HepG2 (cell line): Measurements from ENCODE around the gene STK11. TPM values are rescaled to one million over a fixed set of nuclear protein-coding genes. Genes with fewer than 3 reads are reported as not detected.

Experiments
- CBFB ChIP-seq: sonication (generic); formaldehyde crosslinking; IDR thresholded peaks from 2 replicates; pipeline ENCODE4 v1.4.0; 2020; ENCODE audit warnings: missing genetic modification reagents
- HBP1 ChIP-seq: IDR thresholded peaks from 2 replicates; pipeline ENCODE4 v1.6.1; 2016; ENCODE audit warnings: low read depth, control low read depth
- HCFC1 ChIP-seq: fragments of 150-350 bp; IDR thresholded peaks from 2 replicates; pipeline ENCODE4 v1.6.1; 2014; ENCODE audit warnings: low read depth, low read length
- HDAC1 ChIP-seq: sonication (generic); formaldehyde crosslinking; IDR thresholded peaks from 2 replicates; pipeline ENCODE4 v1.5.1; 2020; ENCODE audit warnings: mild to moderate bottlenecking, missing genetic modification reagents
- HDAC2 ChIP-seq: sonication (generic); formaldehyde crosslinking; IDR thresholded peaks from 2 replicates; pipeline ENCODE4 v1.4.0; 2020; ENCODE audit warnings: missing genetic modification reagents
- PHF21A ChIP-seq: sonication (generic); formaldehyde crosslinking; IDR thresholded peaks from 2 replicates; pipeline ENCODE4 v1.5.0; 2020; ENCODE audit warnings: mild to moderate bottlenecking, missing genetic modification reagents
- RELA ChIP-seq: sonication (generic); formaldehyde crosslinking; IDR thresholded peaks from 2 replicates; pipeline ENCODE4 v1.4.0; 2020; ENCODE audit warnings: missing genetic modification reagents
- SCMH1 ChIP-seq: sonication (generic); formaldehyde crosslinking; IDR thresholded peaks from 2 replicates; pipeline ENCODE4 v1.9.0; 2021; ENCODE audit warnings: missing genetic modification reagents, mild to moderate bottlenecking, borderline replicate concordance
- SKI ChIP-seq: fragments of 450-650 bp; IDR thresholded peaks from one replicate; pipeline ENCODE4 v1.6.1; 2018; ENCODE audit warnings: mild to moderate bottlenecking; ENCODE audit not compliant: partially characterized antibody
- TOPORS ChIP-seq: sonication (generic); formaldehyde crosslinking; IDR thresholded peaks from 2 replicates; pipeline ENCODE4 v1.8.0; 2023; ENCODE audit warnings: mild to moderate bottlenecking, missing genetic modification reagents
- YY1 ChIP-seq: IDR thresholded peaks from 2 replicates; pipeline ENCODE4 v1.6.1; 2011; ENCODE audit warnings: low read length, low read depth, moderate library complexity, mild to moderate bottlenecking; ENCODE audit not compliant: insufficient read depth, insufficient replicate concordance
- ZNF414 ChIP-seq: sonication (generic); formaldehyde crosslinking; IDR thresholded peaks from 2 replicates; pipeline ENCODE4 v1.5.0; 2020; ENCODE audit warnings: missing genetic modification reagents
- ZNF44 ChIP-seq: sonication (generic); formaldehyde crosslinking; IDR thresholded peaks from 2 replicates; pipeline ENCODE4 v1.5.1; 2020; ENCODE audit warnings: mild to moderate bottlenecking, missing genetic modification reagents
- ZNF703 ChIP-seq: sonication (generic); formaldehyde crosslinking; IDR thresholded peaks from 2 replicates; pipeline ENCODE4 v1.5.1; 2020; ENCODE audit warnings: missing genetic modification reagents, mild to moderate bottlenecking, moderate library complexity, borderline replicate concordance
- polyA plus RNA-seq, 8 experiments: library from polyadenylated mRNA; depleted of rRNA in 3 of 8; stranded (reverse) in 7 of 8; unstranded in 1 of 8; fragments of >200 nt; fragmentation: Illumina TruSeq in 4 of 8; extraction: Trizol in 4 of 8; gene quantifications; 2 replicates each; pipeline versions ENCODE4 v1.2.1 to v1.2.3, GENCODE V29; 2011 to 2016; ENCODE audit warnings: low read depth in 4 of 8, missing spikeins in 1 of 8, mixed read lengths in 1 of 8; ENCODE audit not compliant: insufficient read depth in 1 of 8
- total RNA-seq, 5 experiments: library from RNA; depleted of rRNA; stranded (reverse); fragments of >200 nt; fragmentation: Illumina TruSeq; extraction: Trizol; gene quantifications; 2 replicates each; pipeline ENCODE4 v1.2.3, GENCODE V29; 2016; ENCODE audit warnings: low read depth in 1 of 5
- TF ChIP-seq, protein P1 (sequence below): sonication (generic); formaldehyde crosslinking; IDR thresholded peaks from 2 replicates; pipeline ENCODE4 v1.5.0; 2020; ENCODE audit warnings: mild to moderate bottlenecking, missing genetic modification reagents, borderline replicate concordance
- TF ChIP-seq, protein P2 (sequence below): sonication (generic); formaldehyde crosslinking; IDR thresholded peaks from 2 replicates; pipeline ENCODE4 v1.5.0; 2020; ENCODE audit warnings: mild to moderate bottlenecking, low read depth, missing genetic modification reagents, borderline replicate concordance
- TF ChIP-seq, protein P3 (sequence below): sonication (generic); formaldehyde crosslinking; IDR thresholded peaks from 2 replicates; pipeline ENCODE4; 2020; ENCODE audit warnings: missing genetic modification reagents, mild to moderate bottlenecking, borderline replicate concordance
- TF ChIP-seq, protein P4 (sequence below): sonication (generic); formaldehyde crosslinking; IDR thresholded peaks from 2 replicates; pipeline ENCODE4 v1.8.1; 2023; ENCODE audit warnings: missing genetic modification reagents, inconsistent platforms, borderline replicate concordance

Gene STK11
- total and polyA plus RNA-seq, 2 of the 13 experiments (the other 11 are each of a cell fraction or from before 2014, with no cell fraction given), result 27.5 to 43.6 TPM

- TF ChIP-seq, protein P1, sequence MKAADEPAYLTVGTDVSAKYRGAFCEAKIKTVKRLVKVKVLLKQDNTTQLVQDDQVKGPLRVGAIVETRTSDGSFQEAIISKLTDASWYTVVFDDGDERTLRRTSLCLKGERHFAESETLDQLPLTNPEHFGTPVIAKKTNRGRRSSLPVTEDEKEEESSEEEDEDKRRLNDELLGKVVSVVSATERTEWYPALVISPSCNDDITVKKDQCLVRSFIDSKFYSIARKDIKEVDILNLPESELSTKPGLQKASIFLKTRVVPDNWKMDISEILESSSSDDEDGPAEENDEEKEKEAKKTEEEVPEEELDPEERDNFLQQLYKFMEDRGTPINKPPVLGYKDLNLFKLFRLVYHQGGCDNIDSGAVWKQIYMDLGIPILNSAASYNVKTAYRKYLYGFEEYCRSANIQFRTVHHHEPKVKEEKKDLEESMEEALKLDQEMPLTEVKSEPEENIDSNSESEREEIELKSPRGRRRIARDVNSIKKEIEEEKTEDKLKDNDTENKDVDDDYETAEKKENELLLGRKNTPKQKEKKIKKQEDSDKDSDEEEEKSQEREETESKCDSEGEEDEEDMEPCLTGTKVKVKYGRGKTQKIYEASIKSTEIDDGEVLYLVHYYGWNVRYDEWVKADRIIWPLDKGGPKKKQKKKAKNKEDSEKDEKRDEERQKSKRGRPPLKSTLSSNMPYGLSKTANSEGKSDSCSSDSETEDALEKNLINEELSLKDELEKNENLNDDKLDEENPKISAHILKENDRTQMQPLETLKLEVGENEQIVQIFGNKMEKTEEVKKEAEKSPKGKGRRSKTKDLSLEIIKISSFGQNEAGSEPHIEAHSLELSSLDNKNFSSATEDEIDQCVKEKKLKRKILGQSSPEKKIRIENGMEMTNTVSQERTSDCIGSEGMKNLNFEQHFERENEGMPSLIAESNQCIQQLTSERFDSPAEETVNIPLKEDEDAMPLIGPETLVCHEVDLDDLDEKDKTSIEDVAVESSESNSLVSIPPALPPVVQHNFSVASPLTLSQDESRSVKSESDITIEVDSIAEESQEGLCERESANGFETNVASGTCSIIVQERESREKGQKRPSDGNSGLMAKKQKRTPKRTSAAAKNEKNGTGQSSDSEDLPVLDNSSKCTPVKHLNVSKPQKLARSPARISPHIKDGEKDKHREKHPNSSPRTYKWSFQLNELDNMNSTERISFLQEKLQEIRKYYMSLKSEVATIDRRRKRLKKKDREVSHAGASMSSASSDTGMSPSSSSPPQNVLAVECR, result peak; percentile 86; the same call in 1 of the 2 replicates
- TF ChIP-seq HBP1 (CRISPR knock-in tag) (no peak), HDAC2 (CRISPR knock-in tag) (peak; percentile 79), SCMH1 (CRISPR knock-in tag) (no peak), HDAC1 (CRISPR knock-in tag) (peak; percentile 89), ZNF44 (CRISPR knock-in tag) (0 out of 2 replicates have a peak, but pooled peaks have one; percentile 59), PHF21A (CRISPR knock-in tag) (peak; percentile 82), TOPORS (peak; percentile 77; the same call in 1 of the 2 replicates), HCFC1 (no peak), ZNF703 (0 out of 2 replicates have a peak, but pooled peaks have one; percentile 38), SKI (peak; percentile 89), ZNF414 (peak; percentile 23; the same call in 1 of the 2 replicates), RELA (CRISPR knock-in tag) (no peak), CBFB (peak; percentile 48; the same call in 1 of the 2 replicates), YY1 (peak; percentile 29)
- TF ChIP-seq, protein P2, sequence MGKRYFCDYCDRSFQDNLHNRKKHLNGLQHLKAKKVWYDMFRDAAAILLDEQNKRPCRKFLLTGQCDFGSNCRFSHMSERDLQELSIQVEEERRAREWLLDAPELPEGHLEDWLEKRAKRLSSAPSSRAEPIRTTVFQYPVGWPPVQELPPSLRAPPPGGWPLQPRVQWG, result no peak
- TF ChIP-seq, protein P3, sequence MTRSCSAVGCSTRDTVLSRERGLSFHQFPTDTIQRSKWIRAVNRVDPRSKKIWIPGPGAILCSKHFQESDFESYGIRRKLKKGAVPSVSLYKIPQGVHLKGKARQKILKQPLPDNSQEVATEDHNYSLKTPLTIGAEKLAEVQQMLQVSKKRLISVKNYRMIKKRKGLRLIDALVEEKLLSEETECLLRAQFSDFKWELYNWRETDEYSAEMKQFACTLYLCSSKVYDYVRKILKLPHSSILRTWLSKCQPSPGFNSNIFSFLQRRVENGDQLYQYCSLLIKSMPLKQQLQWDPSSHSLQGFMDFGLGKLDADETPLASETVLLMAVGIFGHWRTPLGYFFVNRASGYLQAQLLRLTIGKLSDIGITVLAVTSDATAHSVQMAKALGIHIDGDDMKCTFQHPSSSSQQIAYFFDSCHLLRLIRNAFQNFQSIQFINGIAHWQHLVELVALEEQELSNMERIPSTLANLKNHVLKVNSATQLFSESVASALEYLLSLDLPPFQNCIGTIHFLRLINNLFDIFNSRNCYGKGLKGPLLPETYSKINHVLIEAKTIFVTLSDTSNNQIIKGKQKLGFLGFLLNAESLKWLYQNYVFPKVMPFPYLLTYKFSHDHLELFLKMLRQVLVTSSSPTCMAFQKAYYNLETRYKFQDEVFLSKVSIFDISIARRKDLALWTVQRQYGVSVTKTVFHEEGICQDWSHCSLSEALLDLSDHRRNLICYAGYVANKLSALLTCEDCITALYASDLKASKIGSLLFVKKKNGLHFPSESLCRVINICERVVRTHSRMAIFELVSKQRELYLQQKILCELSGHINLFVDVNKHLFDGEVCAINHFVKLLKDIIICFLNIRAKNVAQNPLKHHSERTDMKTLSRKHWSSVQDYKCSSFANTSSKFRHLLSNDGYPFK (CRISPR knock-in tag), result peak; percentile 72; the same call in 1 of the 2 replicates
- TF ChIP-seq, protein P4, sequence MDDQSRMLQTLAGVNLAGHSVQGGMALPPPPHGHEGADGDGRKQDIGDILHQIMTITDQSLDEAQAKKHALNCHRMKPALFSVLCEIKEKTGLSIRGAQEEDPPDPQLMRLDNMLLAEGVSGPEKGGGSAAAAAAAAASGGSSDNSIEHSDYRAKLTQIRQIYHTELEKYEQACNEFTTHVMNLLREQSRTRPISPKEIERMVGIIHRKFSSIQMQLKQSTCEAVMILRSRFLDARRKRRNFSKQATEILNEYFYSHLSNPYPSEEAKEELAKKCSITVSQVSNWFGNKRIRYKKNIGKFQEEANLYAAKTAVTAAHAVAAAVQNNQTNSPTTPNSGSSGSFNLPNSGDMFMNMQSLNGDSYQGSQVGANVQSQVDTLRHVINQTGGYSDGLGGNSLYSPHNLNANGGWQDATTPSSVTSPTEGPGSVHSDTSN (CRISPR knock-in tag), result no peak
These were observed 53.8 kb downstream of the STK11 start (continued) for GRCh38 chr19:1259206-1259875.
